Mesenchymal stem cell (in vitro differentiated cells and primary cell): Measurements from ENCODE around the gene RPLP1.

Experiments used
- DNase-seq: peaks from one replicate; pipeline ENCODE4 v3.0.0-alpha.2; 2013
- H2AFZ ChIP-seq: one replicate; pipeline ENCODE4 v1.6.1; 2013; ENCODE audit warnings: low read depth, mild to moderate bottlenecking, control low read depth, inconsistent platforms, low read length, moderate library complexity
- H2AK5ac ChIP-seq: 2 replicates; pipeline ENCODE4 v1.6.1; 2013; ENCODE audit warnings: low read length, moderate library complexity, mild to moderate bottlenecking, inconsistent platforms; ENCODE audit not compliant: severe bottlenecking
- H2BK120ac ChIP-seq: one replicate; pipeline ENCODE4 v1.6.1; 2013; ENCODE audit warnings: low read depth, mild to moderate bottlenecking, inconsistent platforms, low read length, moderate library complexity
- H2BK12ac ChIP-seq, 2 experiments: one replicate each; pipeline ENCODE4 v1.6.1; 2013; ENCODE audit warnings: inconsistent platforms in 2 of 2, low read length in 2 of 2, mild to moderate bottlenecking in 2 of 2, moderate library complexity in 2 of 2, control low read depth in 1 of 2
- H2BK15ac ChIP-seq: one replicate; pipeline ENCODE4 v1.6.1; 2013; ENCODE audit warnings: mild to moderate bottlenecking, low read depth, inconsistent platforms; ENCODE audit not compliant: poor library complexity, severe bottlenecking
- H2BK5ac ChIP-seq: 2 replicates; pipeline ENCODE4 v1.6.1; 2013; ENCODE audit warnings: low read depth, mild to moderate bottlenecking, low read length, control low read depth, inconsistent platforms; ENCODE audit not compliant: poor library complexity, severe bottlenecking
- H3K14ac ChIP-seq, 2 experiments: one replicate each; pipeline ENCODE4 v1.6.1; 2013; ENCODE audit warnings: inconsistent platforms in 2 of 2, low read length in 2 of 2, control low read depth in 1 of 2, mild to moderate bottlenecking in 1 of 2, moderate library complexity in 1 of 2
- H3K18ac ChIP-seq, 2 experiments: one replicate each; pipeline ENCODE4 v1.6.1; 2013; ENCODE audit warnings: inconsistent platforms in 2 of 2, low read length in 2 of 2, control low read depth in 1 of 2, low read depth in 1 of 2, mild to moderate bottlenecking in 1 of 2
- H3K23ac ChIP-seq, 2 experiments: one replicate each; pipeline ENCODE4 v1.6.1; 2013; ENCODE audit warnings: inconsistent platforms in 2 of 2, low read length in 2 of 2, mild to moderate bottlenecking in 2 of 2, moderate library complexity in 2 of 2, control low read depth in 1 of 2
- H3K27ac ChIP-seq: 2 replicates; pipeline ENCODE4 v1.5.1; 2013; ENCODE audit warnings: mild to moderate bottlenecking, moderate library complexity, low read length, control low read depth, inconsistent platforms; ENCODE audit not compliant: poor library complexity, severe bottlenecking
- H3K27me3 ChIP-seq, 2 experiments: 2 replicates each; pipeline versions ENCODE4 v1.6.1 to v1.7.0; 2013; ENCODE audit warnings: low read length in 2 of 2, mild to moderate bottlenecking in 2 of 2, moderate library complexity in 2 of 2, control low read depth in 1 of 2, inconsistent platforms in 1 of 2; ENCODE audit not compliant: control insufficient read depth in 1 of 2, insufficient read depth in 1 of 2
- H3K36me3 ChIP-seq, 2 experiments: 2 replicates each; pipeline versions ENCODE4 v1.6.1 to v1.7.0; 2013; ENCODE audit warnings: low read length in 2 of 2, control low read depth in 1 of 2, inconsistent platforms in 1 of 2, low read depth in 1 of 2, mild to moderate bottlenecking in 1 of 2; ENCODE audit not compliant: insufficient read depth in 2 of 2, control insufficient read depth in 1 of 2
- H3K4ac ChIP-seq, 2 experiments: one replicate each; pipeline ENCODE4 v1.6.1; 2013; ENCODE audit warnings: inconsistent platforms in 2 of 2, low read length in 2 of 2, mild to moderate bottlenecking in 2 of 2, moderate library complexity in 2 of 2, control low read depth in 1 of 2, low read depth in 1 of 2
- H3K4me1 ChIP-seq: 2 replicates; pipeline ENCODE4 v1.6.1; 2013; ENCODE audit warnings: low read depth, low read length, control low read depth; ENCODE audit not compliant: control insufficient read depth, insufficient read depth
- H3K4me2 ChIP-seq: 2 replicates; pipeline ENCODE4 v1.6.1; 2013; ENCODE audit warnings: low read length, mild to moderate bottlenecking, inconsistent platforms; ENCODE audit not compliant: poor library complexity, severe bottlenecking
- H3K4me3 ChIP-seq, 2 experiments: 2 replicates each; pipeline versions ENCODE4 v1.5.1 to v1.7.0; 2013; ENCODE audit warnings: low read length in 2 of 2, mild to moderate bottlenecking in 2 of 2, control low read depth in 1 of 2, low read depth in 1 of 2; ENCODE audit not compliant: insufficient read depth in 1 of 2
- H3K79me1 ChIP-seq: replicated peaks from 2 replicates; pipeline ENCODE4 v1.6.1; 2013; ENCODE audit warnings: mild to moderate bottlenecking, control low read depth, low read length, inconsistent platforms; ENCODE audit not compliant: poor library complexity, severe bottlenecking
- H3K9ac ChIP-seq: 2 replicates; pipeline ENCODE4 v1.7.0; 2013; ENCODE audit warnings: mild to moderate bottlenecking, low read length, moderate library complexity
- H3K9me3 ChIP-seq: 2 replicates; pipeline ENCODE4 v1.7.0; 2013; ENCODE audit warnings: mild to moderate bottlenecking, low read length; ENCODE audit not compliant: control insufficient read depth
- H4K8ac ChIP-seq: one replicate; pipeline ENCODE4 v1.6.1; 2013; ENCODE audit warnings: inconsistent platforms, mild to moderate bottlenecking, low read length, moderate library complexity
- H4K91ac ChIP-seq: one replicate; pipeline ENCODE4 v1.6.1; 2013; ENCODE audit warnings: mild to moderate bottlenecking, low read length, inconsistent platforms
- WGBS: methylation state at CpG from one replicate; pipeline ENCODE4 v1.1.7; 2013; ENCODE audit warnings: mixed read lengths; 5-methylcytosine and 5-hydroxymethylcytosine counted together

Gene RPLP1

GRCh38 chr15:69421498-69421897 lies 31.1 kb upstream of the RPLP1 start:
- Histone ChIP-seq H2BK120ac (no peak overlapping the region), H3K23ac (no peak overlapping the region), H3K9me3 (no peaks in the 10 kb centered on the region), H3K4me1 (no peaks in the 10 kb centered on the region), H3K4me3 (no peak overlapping the region), H3K27ac (no peak overlapping the region), H2AFZ (no peak overlapping the region), H3K27me3 (no peaks in the 10 kb centered on the region), H4K8ac (no peak overlapping the region), H3K14ac (no peak overlapping the region), H3K79me1 (peaks cover 16% of the 10 kb centered on the region), H2BK5ac (no peak overlapping the region), H3K4ac (no peak overlapping the region), H2BK15ac (no peak overlapping the region), H3K9ac (no peak overlapping the region), H4K91ac (no peak overlapping the region), H3K18ac (no peak overlapping the region), H3K4me2 (no peak overlapping the region), H2AK5ac (no peak overlapping the region), H3K36me3 (peaks cover 0 to 30% of the 10 kb centered on the region in 2 experiments), H2BK12ac (no peak overlapping the region)
- no peak for DNase-seq

- Histone ChIP-seq H3K9ac (no peak overlapping the region), H3K18ac (no peak overlapping the region), H3K23ac (no peak overlapping the region), H3K27ac (no peak overlapping the region), H2AK5ac (no peak overlapping the region), H2BK5ac (no peak overlapping the region), H3K36me3 (peaks cover 0 to 39% of the 10 kb centered on the region in 2 experiments), H3K4ac (no peak overlapping the region), H2BK120ac (no peak overlapping the region), H2BK12ac (no peak overlapping the region), H2BK15ac (no peak overlapping the region), H3K27me3 (no peaks in the 10 kb centered on the region), H4K8ac (no peak overlapping the region), H4K91ac (no peak overlapping the region), H3K4me2 (no peak overlapping the region), H3K14ac (no peak overlapping the region), H3K4me1 (no peaks in the 10 kb centered on the region), H2AFZ (no peak overlapping the region), H3K4me3 (no peak overlapping the region), H3K9me3 (no peaks in the 10 kb centered on the region), H3K79me1 (peaks cover 16% of the 10 kb centered on the region)
- DNase-seq, result no peak
- 96% methylated on average over 4 of the region's 4 CpGs for WGBS
Measured at GRCh38 chr15:69422336-69422895, 30.2 kb upstream of the RPLP1 start.

- H2BK12ac ChIP-seq, result no peak overlapping the region
- peaks cover 0 to 47% of the 10 kb centered on the region in 2 experiments for H3K36me3 ChIP-seq
- no CpG with 5 or more reads among the region's 2 CpGs for WGBS
- no peaks in the 10 kb centered on the region for H3K4me1 ChIP-seq
- no peak overlapping the region for H3K14ac ChIP-seq
- no peak overlapping the region for H4K8ac ChIP-seq
- H3K4me3 ChIP-seq, result no peak overlapping the region
- no peak overlapping the region for H3K9ac ChIP-seq
- no peak overlapping the region for H2AFZ ChIP-seq
- no peaks in the 10 kb centered on the region for H3K27me3 ChIP-seq
- H2BK120ac ChIP-seq, result no peak overlapping the region
- H3K23ac ChIP-seq, result no peak overlapping the region
- no peak overlapping the region for H3K4ac ChIP-seq
- no peak for DNase-seq
- H3K27ac ChIP-seq, result no peak overlapping the region
- no peak overlapping the region for H3K18ac ChIP-seq
- no peak overlapping the region for H2BK15ac ChIP-seq
- H3K79me1 ChIP-seq, result peaks cover 12% of the 10 kb centered on the region
- no peaks in the 10 kb centered on the region for H3K9me3 ChIP-seq
- H2AK5ac ChIP-seq, result no peak overlapping the region
- no peak overlapping the region for H4K91ac ChIP-seq
- no peak overlapping the region for H3K4me2 ChIP-seq
- H2BK5ac ChIP-seq, result no peak overlapping the region
Measured at GRCh38 chr15:69424001-69424400, 28.6 kb upstream of the RPLP1 start.

GRCh38 chr15:69424748-69425413 lies 27.7 kb upstream of the RPLP1 start:
- no CpG with 5 or more reads among the region's 1 CpG for WGBS
- H2BK5ac ChIP-seq, result no peak overlapping the region
- H4K8ac ChIP-seq, result peak overlapping the region; percentile 14
- no peak overlapping the region for H3K14ac ChIP-seq
- no peak overlapping the region for H2BK12ac ChIP-seq
- H3K18ac ChIP-seq, result no peak overlapping the region
- H4K91ac ChIP-seq, result no peak overlapping the region
- H3K4me2 ChIP-seq, result no peak overlapping the region
- no peak overlapping the region for H3K27ac ChIP-seq
- no peak overlapping the region for H2AFZ ChIP-seq
- H2BK15ac ChIP-seq, result no peak overlapping the region
- H3K9me3 ChIP-seq, result no peaks in the 10 kb centered on the region
- H3K4ac ChIP-seq, result no peak overlapping the region
- peaks cover 0 to 48% of the 10 kb centered on the region in 2 experiments for H3K36me3 ChIP-seq
- H3K27me3 ChIP-seq, result no peaks in the 10 kb centered on the region
- H3K23ac ChIP-seq, result no peak overlapping the region
- H3K4me3 ChIP-seq, result no peak overlapping the region
- no peak overlapping the region for H2BK120ac ChIP-seq
- no peak overlapping the region for H2AK5ac ChIP-seq
- H3K4me1 ChIP-seq, result no peaks in the 10 kb centered on the region
- H3K79me1 ChIP-seq, result peaks cover 10% of the 10 kb centered on the region
- DNase-seq, result no peak
- no peak overlapping the region for H3K9ac ChIP-seq
